Neuronal stem cell (in vitro differentiated cells): ENCODE measurements around the gene SFXN4.
"Not testable (repeated sequence)": the region's sequence is repeated elsewhere in the genome, so short reads cannot be mapped to it uniquely, and the experiment has no call there.

Source experiments
- DNase-seq: peaks from one replicate; pipeline ENCODE4 v3.0.0-alpha.2; 2013; ENCODE audit warnings: low spot score
- H2AFZ ChIP-seq: one replicate; pipeline ENCODE4 v1.6.1; 2013; ENCODE audit warnings: mild to moderate bottlenecking, low read length, inconsistent platforms
- H2AK5ac ChIP-seq: 2 replicates; pipeline ENCODE4 v1.6.1; 2013; ENCODE audit warnings: low read depth, mild to moderate bottlenecking, inconsistent platforms, low read length, moderate library complexity, mixed read lengths
- H2BK120ac ChIP-seq: 2 replicates; pipeline ENCODE4 v1.6.1; 2013; ENCODE audit warnings: low read depth, mild to moderate bottlenecking, inconsistent platforms, low read length, moderate library complexity, mixed read lengths
- H2BK12ac ChIP-seq: one replicate; pipeline ENCODE4 v1.6.1; 2013; ENCODE audit warnings: low read length, inconsistent platforms
- H2BK15ac ChIP-seq: 2 replicates; pipeline ENCODE4 v1.6.1; 2013; ENCODE audit warnings: mild to moderate bottlenecking, low read length, inconsistent platforms, mixed read lengths
- H2BK5ac ChIP-seq: one replicate; pipeline ENCODE4 v1.6.1; 2013; ENCODE audit warnings: inconsistent platforms, mild to moderate bottlenecking, low read length, moderate library complexity
- H3K14ac ChIP-seq: one replicate; pipeline ENCODE4 v1.6.1; 2013; ENCODE audit warnings: low read length, inconsistent platforms
- H3K18ac ChIP-seq: 2 replicates; pipeline ENCODE4 v1.6.1; 2013; ENCODE audit warnings: low read length, inconsistent platforms
- H3K23ac ChIP-seq: 2 replicates; pipeline ENCODE4 v1.6.1; 2013; ENCODE audit warnings: low read depth, mild to moderate bottlenecking, mixed read lengths, low read length, inconsistent platforms; ENCODE audit not compliant: poor library complexity
- H3K27ac ChIP-seq: replicated peaks from 3 replicates; pipeline ENCODE4 v1.5.1; 2013; ENCODE audit warnings: low read length, inconsistent platforms
- H3K27me3 ChIP-seq, 3 experiments: 2 replicates each; pipeline ENCODE4 v1.6.1; 2013; ENCODE audit warnings: low read length in 3 of 3, mild to moderate bottlenecking in 2 of 3, inconsistent platforms in 1 of 3, low read depth in 1 of 3, mixed read lengths in 1 of 3, moderate library complexity in 1 of 3; ENCODE audit not compliant: control insufficient read depth in 3 of 3, insufficient read depth in 3 of 3
- H3K36me3 ChIP-seq, 2 donors: replicated peaks in 1 of 2; 2 replicates each; pipeline ENCODE4 v1.6.1; 2013; ENCODE audit warnings: low read length in 2 of 2; ENCODE audit not compliant: control insufficient read depth in 2 of 2, insufficient read depth in 2 of 2
- H3K4ac ChIP-seq: 2 replicates; pipeline ENCODE4 v1.6.1; 2013; ENCODE audit warnings: inconsistent platforms, mild to moderate bottlenecking, low read length, moderate library complexity
- H3K4me1 ChIP-seq, 2 donors: 1 replicate in 1 of 2; 2 replicates in 1 of 2; pipeline ENCODE4 v1.6.1; 2013; ENCODE audit warnings: low read length in 2 of 2, low read depth in 1 of 2; ENCODE audit not compliant: control insufficient read depth in 2 of 2, insufficient read depth in 1 of 2
- H3K4me2 ChIP-seq: one replicate; pipeline ENCODE4 v1.6.1; 2013; ENCODE audit warnings: mild to moderate bottlenecking, low read length, inconsistent platforms; ENCODE audit not compliant: insufficient read depth, poor library complexity, severe bottlenecking
- H3K4me3 ChIP-seq, 2 donors: 2 replicates each; pipeline ENCODE4 v1.5.1; 2013; ENCODE audit warnings: low read length in 2 of 2, mild to moderate bottlenecking in 2 of 2, inconsistent platforms in 1 of 2, moderate library complexity in 1 of 2
- H3K79me1 ChIP-seq: one replicate; pipeline ENCODE4 v1.6.1; 2013; ENCODE audit warnings: low read depth, mild to moderate bottlenecking, inconsistent platforms, low read length, moderate library complexity
- H3K9ac ChIP-seq: one replicate; pipeline ENCODE4 v1.6.1; 2013; ENCODE audit warnings: mild to moderate bottlenecking, low read depth, low read length, inconsistent platforms; ENCODE audit not compliant: poor library complexity
- H3K9me3 ChIP-seq, 2 donors: replicated peaks in 1 of 2; 2 replicates each; pipeline versions ENCODE3 to v1.6.1; 2013; ENCODE audit warnings: low read length in 2 of 2, mild to moderate bottlenecking in 2 of 2, inconsistent platforms in 1 of 2, low read depth in 1 of 2, mixed read lengths in 1 of 2, moderate library complexity in 1 of 2; ENCODE audit not compliant: control insufficient read depth in 2 of 2, insufficient read depth in 1 of 2
- H4K8ac ChIP-seq: one replicate; pipeline ENCODE4 v1.6.1; 2013; ENCODE audit warnings: low read depth, mild to moderate bottlenecking, inconsistent platforms, low read length, moderate library complexity
- H4K91ac ChIP-seq: one replicate; pipeline ENCODE4 v1.6.1; 2013; ENCODE audit warnings: low read length, low read depth, mild to moderate bottlenecking, inconsistent platforms; ENCODE audit not compliant: poor library complexity
- WGBS, 2 donors: extraction: QIAGEN DNeasy Blood & Tissue Kit; methylation state at CpG; one replicate each; pipeline ENCODE4 v1.1.7; 2013; ENCODE audit warnings: missing lambda C conversion rate in 2 of 2, mixed read lengths in 1 of 2; ENCODE audit not compliant: insufficient read length in 2 of 2, insufficient replicate concordance in 1 of 2; ENCODE audit errors: extremely low coverage in 2 of 2; 5-methylcytosine and 5-hydroxymethylcytosine counted together

SFXN4 gene

GRCh38 chr10:119107106-119107505 is 58.4 kb downstream of the SFXN4 start:
- H3K4me2 ChIP-seq, H3K4me1 ChIP-seq, H3K27me3 ChIP-seq, H3K9ac ChIP-seq, H2BK5ac ChIP-seq, H3K4ac ChIP-seq, H2AK5ac ChIP-seq, H2AFZ ChIP-seq, H3K27ac ChIP-seq, H3K4me3 ChIP-seq, H3K23ac ChIP-seq, DNase-seq, H2BK15ac ChIP-seq, H3K14ac ChIP-seq, H3K18ac ChIP-seq, H4K8ac ChIP-seq, H4K91ac ChIP-seq, H3K9me3 ChIP-seq, H2BK12ac ChIP-seq, H3K79me1 ChIP-seq, H2BK120ac ChIP-seq: not testable (repeated sequence)
- WGBS, 2 donors: no CpG with 5 or more reads among the region's 6 CpGs
- peaks cover 4 to 61% of the 10 kb centered on the region in 2 donors for H3K36me3 ChIP-seq

- H2AK5ac ChIP-seq, H4K8ac ChIP-seq, H3K4me2 ChIP-seq, H3K4me1 ChIP-seq, H3K79me1 ChIP-seq, H3K4ac ChIP-seq, H3K9ac ChIP-seq, H3K9me3 ChIP-seq, H2BK5ac ChIP-seq, H2AFZ ChIP-seq, DNase-seq, H3K18ac ChIP-seq, H2BK15ac ChIP-seq, H3K27ac ChIP-seq, H2BK12ac ChIP-seq, H3K27me3 ChIP-seq, H3K23ac ChIP-seq, H3K14ac ChIP-seq, H2BK120ac ChIP-seq, H3K4me3 ChIP-seq, H4K91ac ChIP-seq: not testable (repeated sequence)
- WGBS, 2 donors: no CpG with 5 or more reads among the region's 7 CpGs
- peaks cover 3 to 49% of the 10 kb centered on the region in 2 donors for H3K36me3 ChIP-seq
These were observed 59.6 kb downstream of the SFXN4 start for GRCh38 chr10:119105899-119106298.

- Histone ChIP-seq H3K4me2 (peak overlapping the region; percentile 81), H3K27ac (no peak overlapping the region), H3K79me1 (peaks cover 3% of the 10 kb centered on the region), H3K18ac (no peak overlapping the region), H3K4ac (no peak overlapping the region), H3K4me1 (peaks cover 0 to 2% of the 10 kb centered on the region in 2 donors), H3K36me3 (peaks cover 3 to 41% of the 10 kb centered on the region in 2 donors), H3K4me3 (peak overlapping the region in 1 of 2 donors; percentile 63), H2BK5ac (no peak overlapping the region), H2BK12ac (no peak overlapping the region), H4K91ac (no peak overlapping the region), H3K23ac (no peak overlapping the region), H3K9ac (no peak overlapping the region), H3K14ac (no peak overlapping the region), H3K27me3 (peaks cover 0 to 8% (median 0%) of the 10 kb centered on the region in 3 experiments), H3K9me3 (no peaks in the 10 kb centered on the region), H2AFZ (no peak overlapping the region), H4K8ac (no peak overlapping the region), H2AK5ac (no peak overlapping the region), H2BK15ac (no peak overlapping the region), H2BK120ac (no peak overlapping the region)
- DNase-seq: no peak
- no CpG with 5 or more reads among the region's 12 CpGs for WGBS, 2 donors
These were observed 60.4 kb downstream of the SFXN4 start for GRCh38 chr10:119105155-119105554.

GRCh38 chr10:119104654-119105015 is 60.9 kb downstream of the SFXN4 start:
- H4K91ac ChIP-seq: no peak overlapping the region
- H3K9ac ChIP-seq: peak overlapping the region; percentile 85
- no peak overlapping the region for H2BK15ac ChIP-seq
- H3K23ac ChIP-seq: peak overlapping the region; percentile 83
- peak overlapping the region; percentile 91 for H3K18ac ChIP-seq
- H2BK5ac ChIP-seq: no peak overlapping the region
- peaks cover 0 to 8% (median 0%) of the 10 kb centered on the region in 3 experiments for H3K27me3 ChIP-seq
- peaks cover 3 to 36% of the 10 kb centered on the region in 2 donors for H3K36me3 ChIP-seq
- no peak overlapping the region for H3K27ac ChIP-seq
- WGBS, 2 donors: no CpG with 5 or more reads among the region's 22 CpGs
- no peaks in the 10 kb centered on the region for H3K9me3 ChIP-seq
- H3K4me3 ChIP-seq: peak overlapping the region; percentile 63 to 100
- peaks cover 0 to 2% of the 10 kb centered on the region in 2 donors for H3K4me1 ChIP-seq
- peak; percentile 24 for DNase-seq
- peak overlapping the region; percentile 9 for H3K14ac ChIP-seq
- no peak overlapping the region for H4K8ac ChIP-seq
- H2BK120ac ChIP-seq: no peak overlapping the region
- peak overlapping the region; percentile 96 for H2AFZ ChIP-seq
- peak overlapping the region; percentile 60 for H2AK5ac ChIP-seq
- H2BK12ac ChIP-seq: no peak overlapping the region
- H3K79me1 ChIP-seq: peaks cover 3% of the 10 kb centered on the region
- H3K4me2 ChIP-seq: peak overlapping the region; percentile 81
- H3K4ac ChIP-seq: no peak overlapping the region
